ENCODE data around the gene LHFPL2.

Gene LHFPL2

GRCh38 chr5:78649211-78649695, 681 bp upstream of the LHFPL2 start:
- Histone ChIP-seq H3K27ac (ENCODE audit: low read depth, low read length) (no peak overlapping the region), H3K27me3 (ENCODE audit: control insufficient read depth, low read length) (peaks cover 16% of the 10 kb centered on the region), H3K36me3 (ENCODE audit: control insufficient read depth, low read length) (no peaks in the 10 kb centered on the region), H3K79me2 (ENCODE audit: control insufficient read depth, low read length) (no peaks in the 10 kb centered on the region), H3K4me1 (ENCODE audit: control insufficient read depth, low read length) (peaks cover 16% of the 10 kb centered on the region), H3K9me3 (ENCODE audit: control insufficient read depth, insufficient read depth, low read length) (no peaks in the 10 kb centered on the region), H3K4me2 (ENCODE audit: low read length) (peak overlapping the region; percentile 68), H3F3A (ENCODE audit: control insufficient read depth, insufficient read depth) (no peaks in the 10 kb centered on the region), H4K20me1 (ENCODE audit: control insufficient read depth, insufficient read depth, low read depth, low read length) (no peaks in the 10 kb centered on the region), H3K9me2 (replicated peaks; ENCODE audit: control insufficient read depth, low read length) (no peaks in the 10 kb centered on the region), H3K4me3 (ENCODE audit: low read length) (peak overlapping the region; percentile 73)
- no peak for TF ChIP-seq CTCF (IDR thresholded peaks at IDR 0.05; ENCODE audit: low read depth, low read length, poor library complexity, severe bottlenecking)
- TF ChIP-seq EZH2phosphoT487 (IDR thresholded peaks at IDR 0.05; ENCODE audit: borderline replicate concordance, low read length) = no peak

GRCh38 chr5:78647838-78648358, 674 bp downstream of the LHFPL2 start:
- Histone ChIP-seq H4K20me1 (ENCODE audit: control insufficient read depth, insufficient read depth, low read depth, low read length) (no peaks in the 10 kb centered on the region), H3K4me1 (ENCODE audit: control insufficient read depth, low read length) (peaks cover 16% of the 10 kb centered on the region), H3K4me2 (ENCODE audit: low read length) (peak overlapping the region; percentile 68), H3K4me3 (ENCODE audit: low read length) (peak overlapping the region; percentile 73), H3K9me3 (ENCODE audit: control insufficient read depth, insufficient read depth, low read length) (no peaks in the 10 kb centered on the region), H3K27me3 (ENCODE audit: control insufficient read depth, low read length) (peaks cover 16% of the 10 kb centered on the region), H3K27ac (ENCODE audit: low read depth, low read length) (no peak overlapping the region), H3K79me2 (ENCODE audit: control insufficient read depth, low read length) (no peaks in the 10 kb centered on the region), H3F3A (ENCODE audit: control insufficient read depth, insufficient read depth) (no peaks in the 10 kb centered on the region), H3K36me3 (ENCODE audit: control insufficient read depth, low read length) (no peaks in the 10 kb centered on the region), H3K9me2 (replicated peaks; ENCODE audit: control insufficient read depth, low read length) (no peaks in the 10 kb centered on the region)
- TF ChIP-seq EZH2phosphoT487 (IDR thresholded peaks at IDR 0.05; ENCODE audit: borderline replicate concordance, low read length) = no peak; the same call in 1 of the 2 replicates
- TF ChIP-seq CTCF (IDR thresholded peaks at IDR 0.05; ENCODE audit: low read depth, low read length, poor library complexity, severe bottlenecking) = peak; percentile 25

- Histone ChIP-seq H3K9me3 (ENCODE audit: control insufficient read depth, insufficient read depth, low read length) (no peaks in the 10 kb centered on the region), H3K27ac (ENCODE audit: low read depth, low read length) (no peak overlapping the region), H4K20me1 (ENCODE audit: control insufficient read depth, insufficient read depth, low read depth, low read length) (no peaks in the 10 kb centered on the region), H3K36me3 (ENCODE audit: control insufficient read depth, low read length) (no peaks in the 10 kb centered on the region), H3K4me3 (ENCODE audit: low read length) (peak overlapping the region; percentile 73), H3K79me2 (ENCODE audit: control insufficient read depth, low read length) (no peaks in the 10 kb centered on the region), H3K9me2 (replicated peaks; ENCODE audit: control insufficient read depth, low read length) (no peaks in the 10 kb centered on the region), H3K27me3 (ENCODE audit: control insufficient read depth, low read length) (peaks cover 16% of the 10 kb centered on the region), H3K4me1 (ENCODE audit: control insufficient read depth, low read length) (peaks cover 16% of the 10 kb centered on the region), H3F3A (ENCODE audit: control insufficient read depth, insufficient read depth) (no peaks in the 10 kb centered on the region), H3K4me2 (ENCODE audit: low read length) (peak overlapping the region; percentile 68)
- TF ChIP-seq CTCF (IDR thresholded peaks at IDR 0.05; ENCODE audit: low read depth, low read length, poor library complexity, severe bottlenecking) (no peak), EZH2phosphoT487 (IDR thresholded peaks at IDR 0.05; ENCODE audit: borderline replicate concordance, low read length) (no peak)
Observed at GRCh38 chr5:78647351-78647818, 1.2 kb downstream of the LHFPL2 start.
